Trophoblast cell (in vitro differentiated cells and primary cell): Measurements from ENCODE around the gene C19orf18.
A peak's percentile ranks its signal among the peaks of the same experiment; 100 is the strongest.

ENCODE experiments used
- DNase-seq, 2 donors: peaks; one replicate each; pipeline ENCODE4 v3.0.0-alpha.2; 2016
- H2AFZ ChIP-seq: 2 replicates; pipeline ENCODE4 v1.6.1; 2013; ENCODE audit warnings: low read length, moderate library complexity, mild to moderate bottlenecking; ENCODE audit not compliant: insufficient read depth, poor library complexity
- H2AK5ac ChIP-seq: 2 replicates; pipeline ENCODE4 v1.6.1; 2013; ENCODE audit warnings: mild to moderate bottlenecking, low read length
- H2BK120ac ChIP-seq: 2 replicates; pipeline ENCODE4 v1.6.1; 2013; ENCODE audit warnings: low read length, mild to moderate bottlenecking, moderate library complexity; ENCODE audit not compliant: insufficient read depth, poor library complexity
- H2BK12ac ChIP-seq: 2 replicates; pipeline ENCODE4 v1.6.1; 2013; ENCODE audit warnings: mild to moderate bottlenecking, low read length, moderate library complexity
- H2BK5ac ChIP-seq: 2 replicates; pipeline ENCODE4 v1.6.1; 2013; ENCODE audit warnings: low read length, low read depth, moderate library complexity, mild to moderate bottlenecking; ENCODE audit not compliant: poor library complexity
- H3K14ac ChIP-seq: 2 replicates; pipeline ENCODE4 v1.6.1; 2013; ENCODE audit warnings: mild to moderate bottlenecking, low read length
- H3K18ac ChIP-seq: 2 replicates; pipeline ENCODE4 v1.6.1; 2013; ENCODE audit warnings: mild to moderate bottlenecking, low read length
- H3K23ac ChIP-seq: 2 replicates; pipeline ENCODE4 v1.6.1; 2013; ENCODE audit warnings: low read length
- H3K27ac ChIP-seq: 2 replicates; pipeline ENCODE4 v1.5.1; 2013; ENCODE audit warnings: low read depth, mild to moderate bottlenecking, inconsistent platforms, low read length, moderate library complexity
- H3K27me3 ChIP-seq: 2 replicates; pipeline ENCODE4 v1.6.1; 2013; ENCODE audit warnings: inconsistent platforms, mild to moderate bottlenecking, low read length, moderate library complexity; ENCODE audit not compliant: insufficient read depth
- H3K36me3 ChIP-seq, 2 experiments: 1 replicate in 1 of 2; 2 replicates in 1 of 2; pipeline ENCODE4 v1.6.1; 2013; ENCODE audit warnings: low read length in 2 of 2, mild to moderate bottlenecking in 2 of 2, moderate library complexity in 1 of 2; ENCODE audit not compliant: insufficient read depth in 2 of 2, control insufficient read depth in 1 of 2
- H3K4ac ChIP-seq: 2 replicates; pipeline ENCODE4 v1.6.1; 2013; ENCODE audit warnings: low read depth, mild to moderate bottlenecking, low read length, moderate library complexity
- H3K4me1 ChIP-seq, 2 experiments: 1 replicate in 1 of 2; 2 replicates in 1 of 2; pipeline ENCODE4 v1.6.1; 2013; ENCODE audit warnings: low read length in 2 of 2, mild to moderate bottlenecking in 2 of 2, moderate library complexity in 1 of 2; ENCODE audit not compliant: insufficient read depth in 2 of 2, control insufficient read depth in 1 of 2
- H3K4me2 ChIP-seq: 2 replicates; pipeline ENCODE4 v1.6.1; 2013; ENCODE audit warnings: inconsistent platforms, mild to moderate bottlenecking, low read length, moderate library complexity
- H3K4me3 ChIP-seq: 2 replicates; pipeline ENCODE4 v1.5.1; 2013; ENCODE audit warnings: mild to moderate bottlenecking, low read depth, low read length, inconsistent platforms
- H3K79me1 ChIP-seq: one replicate; pipeline ENCODE4 v1.6.1; 2013; ENCODE audit warnings: low read length
- H3K79me2 ChIP-seq: 2 replicates; pipeline ENCODE4 v1.6.1; 2013; ENCODE audit warnings: low read length, mild to moderate bottlenecking; ENCODE audit not compliant: control insufficient read depth, insufficient read depth, poor library complexity
- H3K9ac ChIP-seq: 2 replicates; pipeline ENCODE4 v1.6.1; 2013; ENCODE audit warnings: mild to moderate bottlenecking, low read length
- H3K9me3 ChIP-seq: 2 replicates; pipeline ENCODE4 v1.6.1; 2013; ENCODE audit warnings: low read depth, mild to moderate bottlenecking, control low read depth, inconsistent platforms, low read length; ENCODE audit not compliant: insufficient read depth
- H4K12ac ChIP-seq: 2 replicates; pipeline ENCODE4 v1.6.1; 2013; ENCODE audit warnings: low read depth, mild to moderate bottlenecking, low read length, moderate library complexity
- H4K8ac ChIP-seq: 2 replicates; pipeline ENCODE4 v1.6.1; 2013; ENCODE audit warnings: low read depth, mild to moderate bottlenecking, low read length, moderate library complexity
- H4K91ac ChIP-seq: one replicate; pipeline ENCODE4 v1.6.1; 2013; ENCODE audit warnings: low read depth, mild to moderate bottlenecking, low read length, moderate library complexity
- WGBS: extraction: QIAGEN DNeasy Blood & Tissue Kit; methylation state at CpG from one replicate; pipeline ENCODE4 v1.1.7; 2013; ENCODE audit warnings: missing lambda C conversion rate; ENCODE audit not compliant: insufficient read length, insufficient coverage; ENCODE audit errors: extremely low coverage; 5-methylcytosine and 5-hydroxymethylcytosine counted together

Gene C19orf18

DNA sequence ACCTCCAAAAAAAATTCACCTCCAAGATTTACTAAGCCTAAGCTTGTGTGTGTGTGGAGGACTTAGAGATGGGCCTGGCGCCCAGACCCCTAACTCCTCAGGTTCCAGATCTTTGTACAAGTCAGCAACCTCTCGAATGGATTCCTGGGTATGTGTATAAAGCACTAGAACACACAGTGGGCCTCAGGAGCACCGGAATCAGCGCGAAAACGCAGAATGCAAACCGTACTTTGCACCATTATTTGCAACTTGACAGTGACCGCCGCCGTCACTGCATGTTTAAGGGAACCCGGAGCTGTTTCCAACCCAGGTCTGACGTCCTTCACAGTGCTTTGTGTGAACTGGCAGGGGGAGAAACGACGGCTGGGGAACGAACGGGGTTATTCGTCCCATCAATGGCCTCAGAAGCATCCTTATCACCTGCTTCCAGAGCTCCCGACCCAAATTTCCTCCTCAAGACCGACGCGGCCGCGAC, 27.6 kb upstream of the C19orf18 start:
- peaks cover 12% of the 10 kb centered on the region for H3K79me1 ChIP-seq
- peak overlapping the region; percentile 91 for H2BK120ac ChIP-seq
- peak overlapping the region; percentile 94 for H2BK5ac ChIP-seq
- peaks cover 13% of the 10 kb centered on the region for H3K79me2 ChIP-seq
- peak overlapping the region; percentile 99 for H3K14ac ChIP-seq
- peak overlapping the region; percentile 85 for H4K8ac ChIP-seq
- H2AK5ac ChIP-seq = peak overlapping the region; percentile 6
- peaks cover 11 to 14% of the 10 kb centered on the region in 2 experiments for H3K4me1 ChIP-seq
- peak overlapping the region; percentile 98 for H4K91ac ChIP-seq
- no peaks in the 10 kb centered on the region for H3K27me3 ChIP-seq
- H3K27ac ChIP-seq = peak overlapping the region; percentile 88
- H2BK12ac ChIP-seq = no peak overlapping the region
- peaks cover 27 to 30% of the 10 kb centered on the region in 2 experiments for H3K36me3 ChIP-seq
- peak overlapping the region; percentile 99 for H4K12ac ChIP-seq
- H2AFZ ChIP-seq = peak overlapping the region; percentile 97
- peak overlapping the region; percentile 97 for H3K18ac ChIP-seq
- H3K4me2 ChIP-seq = peak overlapping the region; percentile 98
- H3K9me3 ChIP-seq = peaks cover 15% of the 10 kb centered on the region
- peak overlapping the region; percentile 90 for H3K4ac ChIP-seq
- DNase-seq = peak in 1 of 2 donors; percentile 9
- no CpG with 5 or more reads among the region's 23 CpGs for WGBS
- peak overlapping the region; percentile 88 for H3K9ac ChIP-seq
- peak overlapping the region; percentile 91 for H3K4me3 ChIP-seq
- no peak overlapping the region for H3K23ac ChIP-seq

DNA sequence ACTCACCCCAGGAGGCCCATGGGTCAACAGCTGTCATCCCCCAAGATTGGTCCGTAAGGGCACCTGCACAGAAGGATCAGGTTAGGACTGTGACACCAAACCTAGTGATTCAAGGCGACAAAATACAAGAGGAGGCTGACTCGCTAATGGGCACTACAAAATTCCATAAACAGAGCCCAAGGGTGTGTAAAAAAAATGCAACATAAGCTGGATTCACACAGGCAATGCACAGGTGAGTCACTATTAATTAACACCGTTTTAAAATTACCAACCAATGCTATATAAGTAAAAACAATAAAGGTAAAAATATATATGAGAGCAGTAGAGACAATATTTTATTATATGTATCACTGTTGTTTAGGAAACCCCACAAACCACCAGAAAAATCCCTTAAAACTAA, 26.3 kb upstream of the C19orf18 start:
- no peak for DNase-seq
- peaks cover 11 to 14% of the 10 kb centered on the region in 2 experiments for H3K4me1 ChIP-seq
- H3K23ac ChIP-seq = no peak overlapping the region
- H3K4ac ChIP-seq = peak overlapping the region; percentile 66
- H2AK5ac ChIP-seq = no peak overlapping the region
- peaks cover 13% of the 10 kb centered on the region for H3K79me2 ChIP-seq
- no peak overlapping the region for H2BK120ac ChIP-seq
- H4K12ac ChIP-seq = no peak overlapping the region
- WGBS = no CpG with 5 or more reads among the region's 4 CpGs
- H4K8ac ChIP-seq = no peak overlapping the region
- no peaks in the 10 kb centered on the region for H3K27me3 ChIP-seq
- H2BK5ac ChIP-seq = no peak overlapping the region
- peak overlapping the region; percentile 44 for H3K4me3 ChIP-seq
- H3K9me3 ChIP-seq = peaks cover 15% of the 10 kb centered on the region
- no peak overlapping the region for H3K27ac ChIP-seq
- no peak overlapping the region for H4K91ac ChIP-seq
- H3K9ac ChIP-seq = no peak overlapping the region
- no peak overlapping the region for H3K18ac ChIP-seq
- H2AFZ ChIP-seq = no peak overlapping the region
- no peak overlapping the region for H3K14ac ChIP-seq
- no peak overlapping the region for H2BK12ac ChIP-seq
- peaks cover 12% of the 10 kb centered on the region for H3K79me1 ChIP-seq
- no peak overlapping the region for H3K4me2 ChIP-seq
- H3K36me3 ChIP-seq = peaks cover 31 to 33% of the 10 kb centered on the region in 2 experiments

GRCh38 chr19:57992841-57993240, 18.5 kb upstream of the C19orf18 start:
- Histone ChIP-seq H4K91ac (no peak overlapping the region), H3K27me3 (no peaks in the 10 kb centered on the region), H2AFZ (no peak overlapping the region), H3K4me1 (no peaks in the 10 kb centered on the region), H3K14ac (no peak overlapping the region), H3K27ac (no peak overlapping the region), H3K9me3 (peaks cover 24% of the 10 kb centered on the region), H3K4me2 (no peak overlapping the region), H3K79me2 (no peaks in the 10 kb centered on the region), H3K18ac (no peak overlapping the region), H2BK12ac (no peak overlapping the region), H2BK120ac (no peak overlapping the region), H4K8ac (no peak overlapping the region), H3K9ac (no peak overlapping the region), H3K23ac (no peak overlapping the region), H4K12ac (no peak overlapping the region), H3K36me3 (peaks cover 34 to 46% of the 10 kb centered on the region in 2 experiments), H2AK5ac (no peak overlapping the region), H3K79me1 (no peaks in the 10 kb centered on the region), H2BK5ac (no peak overlapping the region), H3K4me3 (no peak overlapping the region), H3K4ac (no peak overlapping the region)
- DNase-seq = no peak
- WGBS = no CpG with 5 or more reads among the region's 1 CpG

- no peaks in the 10 kb centered on the region for H3K27me3 ChIP-seq
- H3K79me1 ChIP-seq = no peaks in the 10 kb centered on the region
- no CpG with 5 or more reads among the region's 3 CpGs for WGBS
- peaks cover 31% of the 10 kb centered on the region for H3K9me3 ChIP-seq
- no peaks in the 10 kb centered on the region for H3K79me2 ChIP-seq
- H3K36me3 ChIP-seq = peaks cover 27 to 44% of the 10 kb centered on the region in 2 experiments
- H2BK120ac ChIP-seq = no peak overlapping the region
- no peak overlapping the region for H3K4ac ChIP-seq
- H2BK12ac ChIP-seq = no peak overlapping the region
- H2BK5ac ChIP-seq = no peak overlapping the region
- H3K4me2 ChIP-seq = no peak overlapping the region
- H3K27ac ChIP-seq = no peak overlapping the region
- H4K12ac ChIP-seq = no peak overlapping the region
- DNase-seq = no peak
- no peak overlapping the region for H3K18ac ChIP-seq
- H4K8ac ChIP-seq = no peak overlapping the region
- H3K23ac ChIP-seq = no peak overlapping the region
- H3K14ac ChIP-seq = no peak overlapping the region
- H3K4me1 ChIP-seq = no peaks in the 10 kb centered on the region
- no peak overlapping the region for H3K4me3 ChIP-seq
- H2AFZ ChIP-seq = no peak overlapping the region
- no peak overlapping the region for H4K91ac ChIP-seq
- H2AK5ac ChIP-seq = no peak overlapping the region
- no peak overlapping the region for H3K9ac ChIP-seq
Measured at GRCh38 chr19:57978586-57979289, 4.4 kb upstream of the C19orf18 start.
